Measurements from ENCODE around the gene TMEM108.

The TMEM108 gene

GRCh38 chr3:133283958-133284807 is 246.0 kb downstream of the TMEM108 start:
- TF ChIP-seq TAF1 (IDR thresholded peaks at IDR 0.05; ENCODE audit: borderline replicate concordance, insufficient read depth, low read length) (no peak), SIN3A (IDR thresholded peaks at IDR 0.05; ENCODE audit: borderline replicate concordance, insufficient read depth, low read length) (no peak)

GRCh38 chr3:133289322-133289721 is 251.1 kb downstream of the TMEM108 start:
- TF ChIP-seq FOXP2 (optimal IDR thresholded peaks at IDR 0.05; ENCODE audit: borderline replicate concordance, extremely low read depth, extremely low read length, insufficient read depth): no peak
- TF ChIP-seq REST (IDR thresholded peaks at IDR 0.05; ENCODE audit: insufficient read depth in 1 of 2, low read depth in 2 of 2, low read length in 2 of 2): no peak
- TF ChIP-seq POLR2AphosphoS5 (IDR thresholded peaks at IDR 0.05; ENCODE audit: low read depth, low read length): no peak
- TF ChIP-seq TAF1 (IDR thresholded peaks at IDR 0.05; ENCODE audit: borderline replicate concordance, insufficient read depth, low read length): no peak
- no peak for TF ChIP-seq SIN3A (IDR thresholded peaks at IDR 0.05; ENCODE audit: borderline replicate concordance, insufficient read depth, low read length)

GRCh38 chr3:133292296-133292695 is 254.1 kb downstream of the TMEM108 start:
- TF ChIP-seq POLR2AphosphoS5 (IDR thresholded peaks at IDR 0.05; ENCODE audit: low read depth, low read length): no peak

- TF ChIP-seq TAF1 (IDR thresholded peaks at IDR 0.05; ENCODE audit: borderline replicate concordance, insufficient read depth, low read length) (no peak), SIN3A (IDR thresholded peaks at IDR 0.05; ENCODE audit: borderline replicate concordance, insufficient read depth, low read length) (no peak), FOXP2 (optimal IDR thresholded peaks at IDR 0.05; ENCODE audit: borderline replicate concordance, extremely low read depth, extremely low read length, insufficient read depth) (no peak), REST (IDR thresholded peaks at IDR 0.05; ENCODE audit: insufficient read depth in 1 of 2, low read depth in 2 of 2, low read length in 2 of 2) (no peak), POLR2AphosphoS5 (IDR thresholded peaks at IDR 0.05; ENCODE audit: low read depth, low read length) (no peak)
Observed at GRCh38 chr3:133293397-133294110, 255.4 kb downstream of the TMEM108 start.

GRCh38 chr3:133294253-133294652 is 256.1 kb downstream of the TMEM108 start:
- no peak for TF ChIP-seq SIN3A (IDR thresholded peaks at IDR 0.05; ENCODE audit: borderline replicate concordance, insufficient read depth, low read length)
- no peak for TF ChIP-seq TAF1 (IDR thresholded peaks at IDR 0.05; ENCODE audit: borderline replicate concordance, insufficient read depth, low read length)
- TF ChIP-seq REST (IDR thresholded peaks at IDR 0.05; ENCODE audit: insufficient read depth in 1 of 2, low read depth in 2 of 2, low read length in 2 of 2): no peak
- TF ChIP-seq POLR2AphosphoS5 (IDR thresholded peaks at IDR 0.05; ENCODE audit: low read depth, low read length): no peak
- no peak for TF ChIP-seq FOXP2 (optimal IDR thresholded peaks at IDR 0.05; ENCODE audit: borderline replicate concordance, extremely low read depth, extremely low read length, insufficient read depth)
